CD4-positive, CD25-positive, alpha-beta regulatory T cell (primary cell): ENCODE data around the gene B3GNT2. TPM values are rescaled to one million over a fixed set of nuclear protein-coding genes. Genes with fewer than 3 reads are reported as not detected.
A peak's percentile ranks its signal among the peaks of the same experiment; 100 is the strongest.

Experiments
- ATAC-seq, 2 donors: fragments of 150-1000 bp; cut with Tn5 transposase; one replicate each; pipeline ENCODE4 v1.10.0; 2021; ENCODE audit warnings: low read depth in 2 of 2, moderate number of reproducible peaks in 2 of 2, moderate library complexity in 1 of 2
- DNase-seq, 3 donors: peaks; one replicate each; pipeline versions ENCODE4 v3.0.0 to v3.0.0-alpha.2; 2012 to 2022; ENCODE audit warnings: mixed read lengths in 1 of 3
- H3K27ac ChIP-seq: one replicate; pipeline ENCODE4 v1.7.0; 2013; ENCODE audit warnings: mild to moderate bottlenecking, low read length; ENCODE audit not compliant: insufficient read depth, poor library complexity, severe bottlenecking
- H3K27me3 ChIP-seq: one replicate; pipeline ENCODE4 v1.7.0; 2013; ENCODE audit warnings: low read length; ENCODE audit not compliant: control insufficient read depth, insufficient read depth
- H3K36me3 ChIP-seq: one replicate; pipeline ENCODE4 v1.7.0; 2013; ENCODE audit warnings: mild to moderate bottlenecking, low read length, moderate library complexity; ENCODE audit not compliant: control insufficient read depth, insufficient read depth
- H3K4me1 ChIP-seq: 2 replicates; pipeline ENCODE4 v1.7.0; 2013; ENCODE audit warnings: mild to moderate bottlenecking, low read length; ENCODE audit not compliant: insufficient read depth, control insufficient read depth, poor library complexity, severe bottlenecking
- H3K4me3 ChIP-seq: one replicate; pipeline ENCODE4 v1.7.0; 2013; ENCODE audit warnings: low read depth, mild to moderate bottlenecking, low read length, moderate library complexity
- H3K9me3 ChIP-seq, 2 experiments: 1 replicate in 1 of 2; 2 replicates in 1 of 2; pipeline ENCODE4 v1.7.0; 2013; ENCODE audit warnings: low read length in 2 of 2, mild to moderate bottlenecking in 1 of 2, moderate library complexity in 1 of 2; ENCODE audit not compliant: control insufficient read depth in 2 of 2
- H3K27ac Mint-ChIP-seq, 3 donors: one replicate each; pipeline ENCODE4 v1.8.0; 2020 to 2022; ENCODE audit warnings: mild to moderate bottlenecking in 3 of 3, mixed read lengths in 3 of 3, moderate library complexity in 2 of 3
- H3K27me3 Mint-ChIP-seq: one replicate; pipeline ENCODE4 v1.8.0; 2022; ENCODE audit warnings: mild to moderate bottlenecking, mixed read lengths
- H3K36me3 Mint-ChIP-seq: one replicate; pipeline ENCODE4 v1.8.0; 2020; ENCODE audit warnings: mixed read lengths
- H3K4me1 Mint-ChIP-seq, 4 donors: one replicate each; pipeline ENCODE4 v1.8.0; 2020 to 2022; ENCODE audit warnings: mixed read lengths in 4 of 4, mild to moderate bottlenecking in 1 of 4
- H3K4me3 Mint-ChIP-seq, 4 donors: one replicate each; pipeline ENCODE4 v1.8.0; 2020 to 2022; ENCODE audit warnings: mild to moderate bottlenecking in 4 of 4, mixed read lengths in 4 of 4, moderate library complexity in 3 of 4
- H3K9me3 Mint-ChIP-seq, 7 donors: one replicate each; pipeline ENCODE4 v1.8.0; 2020 to 2022; ENCODE audit warnings: mixed read lengths in 7 of 7, mild to moderate bottlenecking in 3 of 7, moderate library complexity in 2 of 7
- polyA plus RNA-seq, 4 donors: library from polyadenylated mRNA; unstranded; fragments of 300-500 nt; fragmentation: Illumina TruSeq; gene quantifications; one replicate each; pipeline ENCODE4 v1.2.3, GENCODE V29; 2021
- total RNA-seq: library from RNA; stranded (reverse); gene quantifications from one replicate; pipeline ENCODE4 v1.2.3, GENCODE V29; 2022

B3GNT2 gene
- total and polyA plus RNA-seq, 5 donors from 2014 or later = 34.8 to 61.5 (median 40.1) TPM

DNA sequence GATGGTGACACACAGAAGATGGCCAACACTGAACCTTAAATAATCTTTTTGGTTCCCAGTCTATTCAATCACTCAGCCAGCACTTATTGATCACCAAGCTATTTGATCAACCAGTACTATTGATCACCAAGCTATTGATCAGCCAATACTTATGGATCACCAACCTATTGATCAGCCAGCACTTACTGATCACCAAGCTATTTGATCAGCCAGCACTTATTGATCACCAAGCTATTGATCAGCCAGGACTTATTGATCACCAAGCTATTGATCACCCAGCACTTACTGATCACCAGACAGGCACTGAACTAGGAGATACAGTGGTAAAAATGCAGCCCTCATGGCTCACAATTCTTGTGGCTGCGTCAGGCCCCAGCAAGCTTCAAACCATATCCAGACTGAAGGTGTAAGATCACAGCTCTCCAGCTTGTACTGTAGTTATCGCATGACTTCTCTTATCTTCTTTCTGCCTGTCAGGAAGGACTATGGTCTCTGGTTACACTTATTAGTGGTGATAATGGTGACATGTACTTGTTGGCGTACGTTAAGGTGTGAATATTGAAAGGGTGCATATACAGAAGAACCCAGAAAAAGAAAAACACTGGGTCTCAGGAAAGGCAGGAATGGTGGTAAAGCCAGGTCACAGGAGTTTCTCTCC, 18.4 kb upstream of the B3GNT2 start:
- ATAC-seq (no peak), DNase-seq (no peak)
- Mint-ChIP-seq H3K9me3 (peaks cover 0 to 3% (median 0%) of the 10 kb centered on the region in 7 donors), H3K4me3 (no peak overlapping the region), H3K36me3 (no peaks in the 10 kb centered on the region), H3K27ac (no peak overlapping the region), H3K4me1 (peaks cover 0 to 2% (median under 1%) of the 10 kb centered on the region in 4 donors), H3K27me3 (no peaks in the 10 kb centered on the region)
- Histone ChIP-seq H3K9me3 (no peaks in the 10 kb centered on the region), H3K27ac (no peak overlapping the region), H3K27me3 (no peaks in the 10 kb centered on the region), H3K4me1 (no peaks in the 10 kb centered on the region), H3K4me3 (no peak overlapping the region), H3K36me3 (no peaks in the 10 kb centered on the region)

DNA sequence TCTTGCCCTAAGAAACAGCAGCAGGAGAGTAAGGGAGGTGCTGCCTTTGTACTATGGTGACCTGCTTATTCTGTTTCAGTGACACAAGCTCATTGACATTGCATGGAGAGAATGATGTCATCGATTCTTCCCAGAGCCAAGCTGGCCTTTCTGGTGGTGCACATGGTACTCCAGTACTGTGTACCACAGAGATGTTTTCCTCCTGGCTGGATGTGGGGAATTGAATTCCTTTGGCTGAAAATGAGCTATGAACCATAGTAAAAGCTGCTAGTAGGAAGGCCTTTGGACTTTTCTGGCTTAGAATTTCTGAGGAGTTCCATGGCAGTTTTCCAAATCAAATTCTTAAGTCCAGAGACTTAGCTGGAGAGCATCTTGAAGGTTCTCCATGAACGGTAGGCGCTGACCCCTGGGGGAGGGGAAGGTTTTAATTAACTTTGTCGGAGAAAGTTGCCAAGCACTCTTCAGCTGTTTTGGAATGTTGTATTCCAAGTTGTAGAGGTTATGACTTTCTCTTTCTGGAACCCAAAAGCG, 17.1 kb upstream of the B3GNT2 start:
- Histone ChIP-seq H3K9me3 (no peaks in the 10 kb centered on the region), H3K27ac (no peak overlapping the region), H3K27me3 (no peaks in the 10 kb centered on the region), H3K4me1 (no peaks in the 10 kb centered on the region), H3K36me3 (no peaks in the 10 kb centered on the region), H3K4me3 (no peak overlapping the region)
- ATAC-seq (no peak), DNase-seq (no peak)
- Mint-ChIP-seq H3K27me3 (no peaks in the 10 kb centered on the region), H3K9me3 (peaks cover 0 to 3% (median 0%) of the 10 kb centered on the region in 7 donors), H3K4me1 (peaks cover 0 to 2% (median under 1%) of the 10 kb centered on the region in 4 donors), H3K27ac (no peak overlapping the region), H3K36me3 (no peaks in the 10 kb centered on the region), H3K4me3 (no peak overlapping the region)

DNA sequence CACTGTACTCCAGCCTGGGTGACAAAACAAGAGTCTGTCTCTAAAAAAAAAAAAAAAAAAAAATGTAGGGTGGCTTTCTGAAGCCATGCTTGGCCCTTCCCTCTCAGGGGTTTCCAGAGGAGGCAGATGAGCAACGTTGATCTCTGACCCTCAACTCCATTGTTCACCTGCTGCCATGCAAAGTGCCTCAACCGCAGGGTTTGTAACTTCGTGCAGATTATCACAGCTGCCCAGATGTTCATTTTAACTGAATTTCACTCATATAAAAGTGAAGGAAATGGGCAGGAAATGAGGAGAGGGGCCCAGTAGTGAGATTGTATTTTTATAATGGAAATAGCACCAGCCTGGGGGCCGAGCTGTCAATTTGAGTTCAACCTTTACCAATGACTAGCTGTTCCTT, 14.9 kb upstream of the B3GNT2 start:
- DNase-seq = no peak
- no peak overlapping the region for H3K4me3 Mint-ChIP-seq
- H3K4me3 ChIP-seq = no peak overlapping the region
- peaks cover 0 to 2% (median 0%) of the 10 kb centered on the region in 7 donors for H3K9me3 Mint-ChIP-seq
- no peak overlapping the region for H3K27ac ChIP-seq
- H3K36me3 Mint-ChIP-seq = no peaks in the 10 kb centered on the region
- H3K27ac Mint-ChIP-seq = no peak overlapping the region
- no peaks in the 10 kb centered on the region for H3K27me3 ChIP-seq
- H3K4me1 Mint-ChIP-seq = peaks cover 0 to 2% (median under 1%) of the 10 kb centered on the region in 4 donors
- H3K36me3 ChIP-seq = no peaks in the 10 kb centered on the region
- ATAC-seq = no peak
- no peaks in the 10 kb centered on the region for H3K27me3 Mint-ChIP-seq
- no peaks in the 10 kb centered on the region for H3K9me3 ChIP-seq
- no peaks in the 10 kb centered on the region for H3K4me1 ChIP-seq

DNA sequence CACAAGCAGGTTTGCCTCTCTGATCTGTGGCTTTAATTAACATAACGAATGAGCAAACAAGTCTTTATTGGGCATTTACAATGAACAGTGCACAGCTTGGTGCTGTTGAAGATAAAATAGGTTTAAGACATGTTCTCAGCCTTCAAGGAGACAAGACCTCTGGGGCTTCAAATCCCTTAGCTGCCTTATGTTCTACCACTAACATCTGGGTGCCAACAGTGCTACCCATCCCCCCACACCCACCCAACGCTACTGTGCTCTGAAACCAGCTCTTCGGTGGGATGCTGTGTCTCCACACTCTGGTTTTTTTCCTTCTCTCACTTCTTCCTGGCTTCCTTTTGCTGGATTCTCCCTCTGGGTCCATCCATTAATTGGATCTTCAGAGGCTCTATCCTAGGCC, 14.1 kb upstream of the B3GNT2 start:
- peak overlapping the region in 1 of 3 donors; percentile 47 for H3K27ac Mint-ChIP-seq
- no peak for ATAC-seq

DNA sequence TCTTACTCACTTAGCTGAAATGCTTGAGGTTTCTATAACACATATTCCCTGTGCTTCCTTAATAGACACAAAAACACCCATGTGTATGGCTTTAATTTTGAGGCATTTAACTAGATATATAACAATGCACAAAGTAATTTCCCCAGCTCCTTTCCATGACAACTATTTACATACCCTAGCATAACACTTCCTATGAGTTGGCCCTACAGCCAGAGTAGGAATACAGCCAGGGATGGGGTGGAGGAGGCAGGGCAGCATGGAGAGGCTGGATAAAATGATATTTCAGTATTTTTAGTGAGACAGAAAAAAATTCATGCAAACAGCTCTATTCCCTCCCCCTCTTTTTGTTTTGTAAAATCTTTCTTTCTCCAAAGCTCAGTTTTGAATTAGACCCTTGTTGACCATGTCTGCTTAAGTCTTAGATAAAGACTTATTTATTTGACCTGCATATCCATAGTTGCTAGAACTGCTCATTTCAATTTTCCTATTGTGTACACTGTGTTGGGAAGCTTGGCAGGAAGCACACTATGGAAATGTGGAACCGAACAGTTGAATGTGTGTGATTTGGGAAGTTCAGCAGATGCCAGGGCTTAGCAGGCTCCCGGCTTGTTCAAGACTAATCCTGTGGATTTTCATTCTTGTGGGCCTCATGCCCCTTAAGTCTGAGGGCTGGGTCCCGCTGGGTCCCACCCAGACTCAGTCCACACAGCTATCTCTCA, 11.2 kb upstream of the B3GNT2 start:
- H3K27ac Mint-ChIP-seq = no peak overlapping the region
- no peaks in the 10 kb centered on the region for H3K4me1 ChIP-seq
- ATAC-seq (no peak), DNase-seq (no peak)
- H3K27me3 ChIP-seq = no peaks in the 10 kb centered on the region
- H3K36me3 ChIP-seq = no peaks in the 10 kb centered on the region
- peaks cover 0 to 2% (median under 1%) of the 10 kb centered on the region in 4 donors for H3K4me1 Mint-ChIP-seq
- no peaks in the 10 kb centered on the region for H3K36me3 Mint-ChIP-seq
- no peaks in the 10 kb centered on the region for H3K9me3 Mint-ChIP-seq
- H3K4me3 ChIP-seq = no peak overlapping the region
- H3K4me3 Mint-ChIP-seq = no peak overlapping the region
- H3K9me3 ChIP-seq = no peaks in the 10 kb centered on the region
- no peak overlapping the region for H3K27ac ChIP-seq
- H3K27me3 Mint-ChIP-seq = no peaks in the 10 kb centered on the region

More for the DNA sequence above, 14.1 kb upstream of the B3GNT2 start:
- H3K4me3 Mint-ChIP-seq = no peak overlapping the region
- H3K4me1 ChIP-seq = no peaks in the 10 kb centered on the region
- H3K4me1 Mint-ChIP-seq = peaks cover 0 to 2% (median under 1%) of the 10 kb centered on the region in 4 donors
- no peaks in the 10 kb centered on the region for H3K27me3 ChIP-seq
- H3K4me3 ChIP-seq = no peak overlapping the region
- no peaks in the 10 kb centered on the region for H3K27me3 Mint-ChIP-seq
- H3K27ac ChIP-seq = no peak overlapping the region
- no peaks in the 10 kb centered on the region for H3K36me3 ChIP-seq
- DNase-seq = no peak
- H3K9me3 Mint-ChIP-seq = peaks cover 0 to 2% (median 0%) of the 10 kb centered on the region in 7 donors
- H3K36me3 Mint-ChIP-seq = no peaks in the 10 kb centered on the region
- H3K9me3 ChIP-seq = no peaks in the 10 kb centered on the region

DNA sequence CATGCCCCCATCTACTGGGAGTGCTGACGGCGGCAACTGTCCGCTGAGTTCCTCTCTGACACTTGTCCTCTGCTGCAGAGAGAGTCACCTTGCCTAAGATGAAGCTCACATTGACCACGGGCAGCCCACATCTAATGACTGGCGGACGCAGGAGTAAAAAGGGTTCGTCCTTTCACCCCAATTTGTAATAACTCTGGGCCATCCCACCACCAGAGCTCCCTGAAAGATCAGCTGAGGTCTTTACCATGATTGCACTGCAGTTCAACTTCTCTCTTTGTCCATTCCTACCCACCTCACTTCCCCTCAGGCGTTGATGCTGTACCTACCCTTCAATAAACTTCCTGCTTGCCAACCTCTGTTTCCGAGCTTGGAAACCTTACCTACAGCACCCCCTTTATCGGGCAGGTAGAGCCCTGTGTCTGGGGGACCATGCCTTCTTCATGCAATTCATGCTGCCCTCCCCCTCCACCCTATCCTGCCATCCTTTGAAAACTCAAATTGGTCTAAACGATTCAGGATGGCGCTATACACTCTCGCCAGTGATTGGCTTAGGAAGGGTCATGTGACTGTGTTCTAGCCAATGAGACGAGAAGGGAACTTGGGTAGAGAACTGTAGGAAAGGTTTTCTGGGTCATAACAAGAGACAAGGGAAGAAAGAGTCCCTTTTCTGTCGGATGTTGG, 10.3 kb upstream of the B3GNT2 start:
- H3K4me1 ChIP-seq = no peaks in the 10 kb centered on the region
- no peaks in the 10 kb centered on the region for H3K36me3 ChIP-seq
- H3K9me3 ChIP-seq = no peaks in the 10 kb centered on the region
- H3K27ac Mint-ChIP-seq = no peak overlapping the region
- H3K4me3 ChIP-seq = no peak overlapping the region
- no peak overlapping the region for H3K4me3 Mint-ChIP-seq
- no peaks in the 10 kb centered on the region for H3K27me3 Mint-ChIP-seq
- no peaks in the 10 kb centered on the region for H3K36me3 Mint-ChIP-seq
- H3K4me1 Mint-ChIP-seq = peaks cover 0 to 4% (median under 1%) of the 10 kb centered on the region in 4 donors
- no peaks in the 10 kb centered on the region for H3K27me3 ChIP-seq
- no peak overlapping the region for H3K27ac ChIP-seq
- peaks cover 0 to 3% (median 0%) of the 10 kb centered on the region in 7 donors for H3K9me3 Mint-ChIP-seq
- ATAC-seq (no peak), DNase-seq (no peak)

DNA sequence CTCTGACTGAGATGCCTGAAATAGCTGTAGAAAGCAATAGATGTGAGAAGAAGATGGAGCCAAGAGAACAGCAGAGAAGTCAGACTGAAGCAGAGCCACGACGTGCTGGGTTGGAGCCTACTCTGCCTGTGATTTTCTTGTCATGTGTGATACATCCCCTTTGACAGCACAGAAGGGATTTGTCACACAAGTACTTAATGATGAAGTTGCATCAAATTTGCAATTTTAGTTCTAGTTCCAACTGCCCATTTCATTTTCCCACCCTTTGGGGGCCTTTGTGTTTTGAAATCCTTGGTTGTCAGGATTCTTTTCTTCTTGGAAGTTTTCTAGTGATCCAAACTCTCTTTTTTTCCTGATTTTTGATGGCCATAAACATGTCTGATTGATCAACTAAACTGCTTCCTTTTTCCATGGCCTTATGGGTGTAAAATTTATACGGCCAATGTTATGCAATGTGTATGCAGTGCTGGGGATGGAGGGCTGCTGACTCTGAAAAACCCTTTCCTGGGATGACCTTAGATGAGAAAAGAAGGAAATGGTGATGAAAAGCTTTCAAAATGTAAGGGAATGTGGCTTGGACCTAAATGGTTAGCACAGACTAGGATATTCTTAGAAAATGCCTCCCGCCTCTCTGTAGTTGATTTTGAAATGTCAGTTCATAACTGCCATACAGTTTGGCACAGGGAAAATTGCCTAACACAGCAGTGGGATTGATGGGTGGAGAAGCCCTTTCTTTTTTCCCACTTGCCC, 9.6 kb upstream of the B3GNT2 start:
- H3K27ac ChIP-seq = no peak overlapping the region
- peaks cover 0 to 3% (median 0%) of the 10 kb centered on the region in 7 donors for H3K9me3 Mint-ChIP-seq
- no peaks in the 10 kb centered on the region for H3K36me3 ChIP-seq
- no peak overlapping the region for H3K27ac Mint-ChIP-seq
- DNase-seq = no peak
- H3K9me3 ChIP-seq = no peaks in the 10 kb centered on the region
- H3K4me3 Mint-ChIP-seq = no peak overlapping the region
- no peaks in the 10 kb centered on the region for H3K27me3 ChIP-seq
- no peaks in the 10 kb centered on the region for H3K27me3 Mint-ChIP-seq
- no peaks in the 10 kb centered on the region for H3K4me1 ChIP-seq
- H3K36me3 Mint-ChIP-seq = no peaks in the 10 kb centered on the region
- no peak for ATAC-seq
- peaks cover 0 to 2% (median 0%) of the 10 kb centered on the region in 4 donors for H3K4me1 Mint-ChIP-seq
- H3K4me3 ChIP-seq = no peak overlapping the region
